AG04449 (cell line): ENCODE measurements around the gene IRF2BP1.

Experiments
- CTCF ChIA-PET: fragments of 350-600 bp; formaldehyde crosslinking; extraction: SDS; loops from one replicate; lab custom pipeline; 2021; ENCODE audit warnings: antibody characterized with exemption; lab: Yijun Ruan, JAX
- POLR2A ChIA-PET: fragments of 400-600, 350-600 bp; formaldehyde crosslinking; extraction: SDS; loops from one replicate; lab custom pipeline; 2020; ENCODE audit warnings: antibody characterized with exemption, inconsistent platforms; lab: Yijun Ruan, JAX
- DNase-seq: peaks from one replicate; pipeline ENCODE4 v3.0.0-alpha.2; 2010; ENCODE audit warnings: low read depth, low spot score
- H3K4me3 ChIP-seq: 2 replicates; pipeline ENCODE4 v1.5.1; 2011; ENCODE audit warnings: low read depth, mild to moderate bottlenecking, control low read depth, low read length
- CTCF ChIP-seq: IDR thresholded peaks from one replicate; pipeline ENCODE4 v1.5.1; 2011; ENCODE audit warnings: mild to moderate bottlenecking, moderate library complexity, low read length, control low read depth, inconsistent platforms; ENCODE audit not compliant: insufficient read depth; ENCODE audit errors: missing control alignments

The IRF2BP1 gene

DNA sequence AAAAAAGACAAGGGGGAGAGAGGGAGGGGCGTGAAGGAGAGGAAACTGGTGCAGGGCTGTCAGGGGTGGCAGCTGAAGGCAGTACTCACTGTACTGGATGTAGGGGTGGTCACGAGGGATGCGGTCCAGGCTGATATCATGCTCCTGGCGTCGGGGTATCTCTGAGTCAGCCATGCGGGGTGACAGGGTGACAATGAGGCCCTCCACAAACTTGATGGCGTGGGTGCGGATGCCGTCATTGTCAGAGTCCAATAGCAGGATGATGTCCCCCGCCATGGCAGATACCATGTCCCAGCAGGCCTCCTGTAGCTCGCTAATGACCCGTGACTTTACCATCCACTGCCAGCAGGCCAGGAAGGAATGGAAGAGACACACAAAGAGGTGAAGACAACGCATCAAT is 38.3 kb downstream of the IRF2BP1 start:
- POLR2A ChIA-PET = no interaction called here
- CTCF ChIA-PET = interaction anchor here (9.4 kb wide), 1 partner anchor 29 kb away, joined by 52 read pairs; no protein-coding TSS in a partner anchor
- no peak overlapping the region for H3K4me3 ChIP-seq
- no peak for DNase-seq
- no peak for TF ChIP-seq CTCF

- POLR2A ChIA-PET = no interaction called here
- CTCF ChIA-PET = interaction anchor here (1.2 to 4.1 kb wide), 5 partner anchors 13 to 40 kb away, joined by 3 to 25 read pairs (median 4); no protein-coding TSS in a partner anchor
- H3K4me3 ChIP-seq = no peak overlapping the region
- TF ChIP-seq CTCF = no peak
- DNase-seq = no peak
Observed at GRCh38 chr19:45842198-45842597, 43.7 kb downstream of the IRF2BP1 start.

DNA sequence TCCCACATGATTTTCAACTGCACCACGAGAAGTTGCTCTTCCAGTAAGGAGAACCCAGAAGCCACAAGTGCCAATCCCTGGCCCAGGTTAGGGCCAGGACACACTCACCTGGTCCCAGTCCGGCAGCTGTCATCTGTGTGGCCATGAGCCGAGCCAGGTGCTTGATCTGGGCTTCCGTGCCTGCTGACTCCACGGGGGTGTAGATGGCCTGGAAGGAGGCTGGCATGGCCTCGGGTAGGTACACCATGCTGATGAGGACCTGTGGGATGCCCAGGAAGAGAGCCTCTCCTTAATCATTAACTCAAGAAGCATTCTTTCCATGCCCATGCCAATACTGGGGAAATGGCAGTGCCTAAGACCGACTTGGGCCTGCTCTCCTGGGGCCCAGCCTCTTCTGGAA is 51.0 kb downstream of the IRF2BP1 start:
- POLR2A ChIA-PET = interaction anchor here (1.0 kb wide), 1 partner anchor 15 kb away, joined by 3 read pairs; no protein-coding TSS in a partner anchor
- CTCF ChIA-PET = interaction anchor here (1.4 to 15.5 kb wide), 2 partner anchors 12 to 18 kb away, joined by 5 to 231 read pairs; partner anchors contain the start of gene RSPH6A
- DNase-seq = no peak
- TF ChIP-seq CTCF = no peak
- no peak overlapping the region for H3K4me3 ChIP-seq
